DND-41 (cell line): ENCODE results near the gene ZBTB48.

ENCODE experiments used
- ATAC-seq: fragments of 200-7000 bp; cut with Tn5 transposase; 3 replicates; pipeline ENCODE4 v1.9.1; 2021; ENCODE audit warnings: low read depth; ENCODE audit not compliant: insufficient read depth
- DNase-seq: peaks from one replicate; pipeline ENCODE4 v3.0.0-alpha.2; 2020
- H2AFZ ChIP-seq: 2 replicates; pipeline ENCODE4 v1.6.0; 2012; ENCODE audit warnings: low read depth, low read length
- H3K27ac ChIP-seq: 2 replicates; pipeline ENCODE4 v1.5.1; 2012; ENCODE audit warnings: low read length, inconsistent platforms
- H3K27me3 ChIP-seq: fragments of 200-600 bp; sonication (generic); 2 replicates; pipeline ENCODE4 v1.6.0; 2012; ENCODE audit warnings: low read length, mild to moderate bottlenecking, inconsistent platforms; ENCODE audit not compliant: insufficient read depth, poor library complexity
- H3K36me3 ChIP-seq: 2 replicates; pipeline ENCODE4 v1.5.1; 2012; ENCODE audit warnings: low read length, inconsistent platforms; ENCODE audit not compliant: insufficient read depth
- H3K4me1 ChIP-seq: 2 replicates; pipeline ENCODE4 v1.5.1; 2012; ENCODE audit warnings: mild to moderate bottlenecking, low read length; ENCODE audit not compliant: insufficient read depth
- H3K4me2 ChIP-seq: 2 replicates; pipeline ENCODE4 v1.6.0; 2012; ENCODE audit warnings: mild to moderate bottlenecking, moderate library complexity, low read length, inconsistent platforms; ENCODE audit not compliant: insufficient read depth
- H3K4me3 ChIP-seq, 2 experiments: fragments of 200-600 bp in 1 of 2; shearing (Covaris generic) in 1 of 2; 2 replicates each; pipeline ENCODE4 v1.5.1; 2012 to 2016; ENCODE audit warnings: inconsistent platforms in 2 of 2, low read length in 2 of 2, mild to moderate bottlenecking in 2 of 2, low read depth in 1 of 2, moderate library complexity in 1 of 2
- H3K79me2 ChIP-seq: 2 replicates; pipeline ENCODE4 v1.6.0; 2012; ENCODE audit warnings: low read length, inconsistent platforms; ENCODE audit not compliant: insufficient read depth
- H3K9ac ChIP-seq: 2 replicates; pipeline ENCODE4 v1.6.0; 2012; ENCODE audit warnings: low read depth, mild to moderate bottlenecking, inconsistent platforms, low read length, moderate library complexity
- H3K9me3 ChIP-seq: 2 replicates; pipeline ENCODE4 v1.5.1; 2012; ENCODE audit warnings: low read length, moderate library complexity, mild to moderate bottlenecking, inconsistent platforms; ENCODE audit not compliant: insufficient read depth, severe bottlenecking
- H4K20me1 ChIP-seq: 2 replicates; pipeline ENCODE4 v1.6.0; 2012; ENCODE audit warnings: low read length; ENCODE audit not compliant: insufficient read depth
- EZH2 ChIP-seq: IDR thresholded peaks from 3 replicates; pipeline ENCODE4 v1.6.1; 2012; ENCODE audit warnings: borderline replicate concordance, low read depth, mild to moderate bottlenecking, moderate library complexity, low read length, inconsistent platforms; ENCODE audit not compliant: severe bottlenecking
- TF ChIP-seq, protein P1 (sequence below): IDR thresholded peaks from 2 replicates; pipeline ENCODE4 v1.5.1; 2012; ENCODE audit warnings: borderline replicate concordance, low read length, moderate library complexity, mild to moderate bottlenecking; ENCODE audit not compliant: poor library complexity, severe bottlenecking; ENCODE audit errors: extremely low read depth

ZBTB48 gene

DNA sequence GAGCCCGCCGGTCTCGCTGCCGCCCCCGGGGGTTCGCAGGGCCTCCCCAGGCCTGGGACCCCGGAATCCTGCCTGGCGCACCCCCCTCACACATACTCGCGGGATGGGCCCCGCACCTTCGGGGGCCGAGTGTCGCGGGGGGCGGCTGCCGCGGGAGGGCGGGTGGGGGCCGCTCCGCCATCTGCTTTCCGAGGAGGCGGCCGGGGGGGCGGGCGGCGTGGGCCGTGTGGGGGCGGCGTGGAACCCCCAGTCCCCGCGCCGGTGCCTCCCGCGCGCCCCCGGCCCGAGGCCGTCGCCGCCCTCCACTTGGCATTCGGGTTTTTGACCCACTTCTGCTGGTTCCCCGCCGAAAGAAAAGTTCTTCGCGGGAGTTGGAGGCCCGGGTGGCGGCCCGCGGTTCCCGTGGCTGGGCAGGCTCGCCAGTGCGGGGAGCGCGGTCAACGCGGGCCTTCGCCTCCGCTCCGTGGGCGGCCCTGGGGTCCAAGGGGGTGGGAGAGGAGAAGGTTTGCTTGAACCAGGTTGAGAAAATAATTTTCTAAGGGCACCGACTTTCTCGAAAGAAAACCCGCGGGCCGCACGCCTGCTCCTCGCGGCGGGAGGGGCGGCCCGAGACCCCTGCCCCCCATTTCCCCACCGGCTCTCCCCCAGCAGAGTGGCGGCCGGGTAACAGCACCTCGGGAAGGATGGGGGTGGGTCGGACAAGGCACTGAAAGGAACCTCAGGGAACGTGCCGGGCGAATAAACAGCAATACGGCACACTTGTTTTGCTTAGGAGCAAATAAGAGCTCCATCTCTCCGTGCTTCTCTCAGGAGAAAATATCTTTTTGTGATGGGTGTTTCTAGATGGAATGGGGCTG lies 35.4 kb downstream of the ZBTB48 start:
- H3K36me3 ChIP-seq = peaks cover 36% of the 10 kb centered on the region
- DNase-seq = no peak
- peak overlapping the region; percentile 57 for H3K4me2 ChIP-seq
- peak overlapping the region; percentile 78 to 88; a peak in 3 of 4 replicates for H3K4me3 ChIP-seq
- peaks cover 28% of the 10 kb centered on the region for H3K4me1 ChIP-seq
- H3K27ac ChIP-seq = no peak overlapping the region
- H3K79me2 ChIP-seq = peaks cover 61% of the 10 kb centered on the region
- no peak for ATAC-seq
- H3K9ac ChIP-seq = peak overlapping the region; percentile 42; the same call in 1 of the 2 replicates
- no peaks in the 10 kb centered on the region for H3K27me3 ChIP-seq
- no peak overlapping the region for H2AFZ ChIP-seq
- no peaks in the 10 kb centered on the region for H3K9me3 ChIP-seq
- H4K20me1 ChIP-seq = peaks cover 44% of the 10 kb centered on the region
- no peak for TF ChIP-seq EZH2
- TF ChIP-seq, protein P1, sequence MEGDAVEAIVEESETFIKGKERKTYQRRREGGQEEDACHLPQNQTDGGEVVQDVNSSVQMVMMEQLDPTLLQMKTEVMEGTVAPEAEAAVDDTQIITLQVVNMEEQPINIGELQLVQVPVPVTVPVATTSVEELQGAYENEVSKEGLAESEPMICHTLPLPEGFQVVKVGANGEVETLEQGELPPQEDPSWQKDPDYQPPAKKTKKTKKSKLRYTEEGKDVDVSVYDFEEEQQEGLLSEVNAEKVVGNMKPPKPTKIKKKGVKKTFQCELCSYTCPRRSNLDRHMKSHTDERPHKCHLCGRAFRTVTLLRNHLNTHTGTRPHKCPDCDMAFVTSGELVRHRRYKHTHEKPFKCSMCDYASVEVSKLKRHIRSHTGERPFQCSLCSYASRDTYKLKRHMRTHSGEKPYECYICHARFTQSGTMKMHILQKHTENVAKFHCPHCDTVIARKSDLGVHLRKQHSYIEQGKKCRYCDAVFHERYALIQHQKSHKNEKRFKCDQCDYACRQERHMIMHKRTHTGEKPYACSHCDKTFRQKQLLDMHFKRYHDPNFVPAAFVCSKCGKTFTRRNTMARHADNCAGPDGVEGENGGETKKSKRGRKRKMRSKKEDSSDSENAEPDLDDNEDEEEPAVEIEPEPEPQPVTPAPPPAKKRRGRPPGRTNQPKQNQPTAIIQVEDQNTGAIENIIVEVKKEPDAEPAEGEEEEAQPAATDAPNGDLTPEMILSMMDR = no peak

DNA sequence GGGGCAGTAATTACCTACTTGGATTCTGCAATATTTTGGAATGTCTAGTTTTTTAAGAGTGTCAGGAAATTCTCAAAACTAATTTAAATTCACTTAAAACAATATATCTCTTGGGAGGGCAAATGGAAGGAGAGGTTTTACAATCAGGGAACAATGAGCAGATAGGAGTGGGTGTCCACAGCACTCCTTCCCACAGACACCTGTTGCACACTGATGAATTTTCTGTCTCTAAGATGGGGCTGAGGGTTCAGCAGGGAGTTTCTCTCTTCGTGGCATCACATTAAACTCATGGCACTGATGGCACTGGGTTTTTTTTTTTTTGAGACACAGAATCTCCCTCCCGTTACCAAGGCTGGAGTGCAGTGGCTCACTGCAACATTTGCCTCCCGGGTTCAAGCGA lies 39.3 kb downstream of the ZBTB48 start:
- TF ChIP-seq, protein P1 = no peak
- no peak for TF ChIP-seq EZH2
- peaks cover 74% of the 10 kb centered on the region for H3K36me3 ChIP-seq

DNA sequence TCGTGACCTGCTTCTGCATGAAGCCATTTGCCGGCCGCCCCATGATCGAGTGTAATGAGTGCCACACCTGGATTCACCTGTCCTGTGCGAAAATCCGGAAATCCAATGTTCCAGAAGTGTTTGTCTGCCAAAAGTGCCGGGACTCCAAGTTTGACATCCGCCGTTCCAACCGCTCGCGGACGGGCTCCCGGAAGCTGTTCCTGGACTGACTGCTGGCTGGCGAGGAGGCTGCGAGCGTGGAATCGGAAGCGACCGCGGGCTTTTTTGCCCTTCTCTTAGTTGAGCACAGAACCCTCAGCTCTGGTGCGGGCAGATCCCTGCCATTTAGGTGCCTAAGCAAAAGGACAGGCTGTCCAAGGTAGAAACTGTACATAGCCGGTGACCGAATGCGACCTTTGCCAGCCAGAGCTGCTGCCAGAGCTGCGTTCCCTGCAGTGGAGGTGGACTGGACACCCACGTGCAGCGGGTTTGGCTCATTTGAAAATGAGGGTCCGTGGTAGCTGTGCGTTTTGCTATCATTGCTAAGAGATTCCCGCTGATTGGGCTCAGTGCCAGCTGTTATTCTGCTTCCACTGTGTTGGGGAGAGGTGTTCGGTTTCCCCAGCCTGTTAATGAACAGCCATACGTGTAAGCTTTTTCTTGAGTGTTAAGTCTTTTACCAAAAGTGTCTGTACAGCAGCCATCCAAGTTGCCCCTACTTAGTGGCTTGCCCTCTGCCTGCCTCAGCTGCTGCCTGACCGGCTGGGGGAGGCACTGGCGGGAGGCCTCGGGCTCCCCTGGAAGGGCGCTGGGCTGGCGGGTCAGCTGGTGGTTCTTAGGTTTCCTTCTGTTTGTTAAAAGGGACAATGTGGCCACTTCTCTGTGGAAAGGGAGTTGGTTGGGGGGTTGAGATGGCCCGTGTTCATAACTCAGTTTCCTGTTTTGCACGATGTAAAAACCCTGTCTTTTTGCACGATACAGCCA lies 41.9 kb downstream of the ZBTB48 start:
- no peak for ATAC-seq
- DNase-seq = no peak
- Histone ChIP-seq H3K36me3 (peaks cover 77% of the 10 kb centered on the region), H3K27me3 (no peaks in the 10 kb centered on the region), H3K9ac (no peak overlapping the region), H3K27ac (no peak overlapping the region), H3K4me2 (no peak overlapping the region), H3K9me3 (no peaks in the 10 kb centered on the region), H4K20me1 (peaks cover 62% of the 10 kb centered on the region), H3K79me2 (peaks cover 64% of the 10 kb centered on the region), H3K4me3 (no peak overlapping the region), H3K4me1 (peaks cover 19% of the 10 kb centered on the region), H2AFZ (no peak overlapping the region)
- TF ChIP-seq EZH2 = no peak
- TF ChIP-seq, protein P1 = no peak

More for the DNA sequence above, 39.3 kb downstream of the ZBTB48 start:
- Histone ChIP-seq H2AFZ (no peak overlapping the region), H3K9ac (no peak overlapping the region), H3K9me3 (no peaks in the 10 kb centered on the region), H3K27ac (no peak overlapping the region), H3K4me3 (no peak overlapping the region), H3K4me1 (peaks cover 16% of the 10 kb centered on the region), H3K27me3 (no peaks in the 10 kb centered on the region), H4K20me1 (peaks cover 69% of the 10 kb centered on the region), H3K4me2 (no peak overlapping the region), H3K79me2 (peaks cover 66% of the 10 kb centered on the region)
- ATAC-seq = no peak
- DNase-seq = no peak
